Measurements from ENCODE around the gene FGGY.
"Not testable (repeated sequence)": the region's sequence is repeated elsewhere in the genome, so short reads cannot be mapped to it uniquely, and the experiment has no call there.

Gene FGGY

DNA sequence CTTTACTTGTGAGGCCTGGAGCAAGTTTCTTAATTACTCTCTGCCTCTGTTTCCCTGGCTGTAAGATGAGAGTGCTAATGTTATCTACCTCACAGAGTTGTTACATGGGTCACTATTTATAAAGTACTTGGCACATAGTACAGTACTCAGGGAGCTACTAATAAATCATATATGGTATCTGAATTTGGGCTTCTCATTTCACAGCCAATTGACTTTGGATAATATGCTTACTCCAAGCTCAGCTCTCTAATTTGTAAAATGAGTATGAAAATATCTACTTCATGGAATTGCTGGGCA is 409.4 kb downstream of the FGGY start:
- DNase-seq (ENCODE audit: low spot score), result no peak
- TF ChIP-seq, protein P1, sequence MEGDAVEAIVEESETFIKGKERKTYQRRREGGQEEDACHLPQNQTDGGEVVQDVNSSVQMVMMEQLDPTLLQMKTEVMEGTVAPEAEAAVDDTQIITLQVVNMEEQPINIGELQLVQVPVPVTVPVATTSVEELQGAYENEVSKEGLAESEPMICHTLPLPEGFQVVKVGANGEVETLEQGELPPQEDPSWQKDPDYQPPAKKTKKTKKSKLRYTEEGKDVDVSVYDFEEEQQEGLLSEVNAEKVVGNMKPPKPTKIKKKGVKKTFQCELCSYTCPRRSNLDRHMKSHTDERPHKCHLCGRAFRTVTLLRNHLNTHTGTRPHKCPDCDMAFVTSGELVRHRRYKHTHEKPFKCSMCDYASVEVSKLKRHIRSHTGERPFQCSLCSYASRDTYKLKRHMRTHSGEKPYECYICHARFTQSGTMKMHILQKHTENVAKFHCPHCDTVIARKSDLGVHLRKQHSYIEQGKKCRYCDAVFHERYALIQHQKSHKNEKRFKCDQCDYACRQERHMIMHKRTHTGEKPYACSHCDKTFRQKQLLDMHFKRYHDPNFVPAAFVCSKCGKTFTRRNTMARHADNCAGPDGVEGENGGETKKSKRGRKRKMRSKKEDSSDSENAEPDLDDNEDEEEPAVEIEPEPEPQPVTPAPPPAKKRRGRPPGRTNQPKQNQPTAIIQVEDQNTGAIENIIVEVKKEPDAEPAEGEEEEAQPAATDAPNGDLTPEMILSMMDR (IDR thresholded peaks at IDR 0.05; ENCODE audit: borderline replicate concordance, control extremely low read depth, extremely low read depth, insufficient read depth, missing control alignments), result no peak
- in situ Hi-C loops (cut with MboI; ENCODE audit: low sequenced_read_pairs, unreplicated experiment), result no loop called here

DNA sequence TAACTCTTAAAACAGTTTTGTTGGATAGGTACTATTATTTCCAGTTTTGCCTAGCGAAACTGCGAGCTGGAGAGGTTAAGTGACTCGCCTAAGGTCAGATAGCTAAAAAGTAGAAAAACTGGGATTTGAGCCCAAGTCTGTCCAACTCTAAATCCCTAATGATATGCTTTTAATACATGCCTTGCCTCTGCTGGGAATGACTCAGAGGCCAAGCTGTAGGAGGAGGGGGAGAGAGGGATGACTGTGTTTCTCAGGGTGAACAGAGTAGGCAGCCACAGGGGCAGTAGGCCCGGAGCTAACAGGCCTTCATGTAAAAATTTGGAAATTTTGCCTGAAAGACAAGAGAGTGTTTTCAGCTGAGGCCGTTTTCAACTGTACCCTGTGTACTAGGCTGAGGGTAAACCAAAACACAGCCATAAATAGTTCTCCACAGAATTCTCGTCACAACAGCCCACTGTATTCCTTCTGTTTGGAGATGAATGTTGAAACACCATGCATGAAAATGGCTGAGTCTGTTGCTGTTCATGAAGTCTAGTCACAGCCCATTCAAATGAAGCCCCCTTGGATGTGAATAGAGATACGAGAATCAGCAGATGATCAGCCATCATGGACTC is 410.4 kb downstream of the FGGY start:
- in situ Hi-C loops (cut with MboI; ENCODE audit: low sequenced_read_pairs, unreplicated experiment), result no loop called here
- DNase-seq (ENCODE audit: low spot score), result no peak
- TF ChIP-seq, protein P1 (IDR thresholded peaks at IDR 0.05; ENCODE audit: borderline replicate concordance, control extremely low read depth, extremely low read depth, insufficient read depth, missing control alignments), result no peak

DNA sequence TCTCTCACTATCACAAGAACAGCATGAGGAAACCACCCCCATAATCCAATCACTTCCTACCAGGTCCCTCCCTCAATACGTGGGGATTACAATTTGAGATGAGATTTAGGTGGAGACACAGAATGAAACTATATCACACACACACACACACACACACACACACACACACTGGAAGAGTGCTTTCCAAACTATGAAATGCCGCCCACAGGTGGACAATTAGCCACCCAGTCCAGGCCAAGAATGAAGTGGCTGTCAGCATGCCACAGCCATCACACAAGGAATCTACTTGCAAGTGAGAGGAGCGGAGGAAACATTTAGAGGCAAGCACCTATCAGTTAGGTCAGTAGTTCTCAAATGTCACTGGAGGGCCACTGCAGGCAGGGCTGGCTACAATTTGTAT is 412.4 kb downstream of the FGGY start:
- in situ Hi-C loops (cut with MboI; ENCODE audit: low sequenced_read_pairs, unreplicated experiment), result no loop called here
- no peak for DNase-seq (ENCODE audit: low spot score)
- TF ChIP-seq, protein P1 (IDR thresholded peaks at IDR 0.05; ENCODE audit: borderline replicate concordance, control extremely low read depth, extremely low read depth, insufficient read depth, missing control alignments), result no peak

GRCh38 chr1:59710920-59711319 is 414.0 kb downstream of the FGGY start:
- in situ Hi-C loops (cut with MboI; ENCODE audit: low sequenced_read_pairs, unreplicated experiment), result loop anchor here (10.0 kb wide), 1 partner anchor 966 kb away; no protein-coding TSS in a partner anchor
- DNase-seq (ENCODE audit: low spot score), result not testable (repeated sequence)

GRCh38 chr1:59714219-59714618 is 417.3 kb downstream of the FGGY start:
- TF ChIP-seq, protein P1 (IDR thresholded peaks at IDR 0.05; ENCODE audit: borderline replicate concordance, control extremely low read depth, extremely low read depth, insufficient read depth, missing control alignments), result no peak
- in situ Hi-C loops (cut with MboI; ENCODE audit: low sequenced_read_pairs, unreplicated experiment), result loop anchor here (10.0 kb wide), 1 partner anchor 969 kb away; no protein-coding TSS in a partner anchor
- DNase-seq (ENCODE audit: low spot score), result no peak

- no peak for DNase-seq (ENCODE audit: low spot score)
- TF ChIP-seq, protein P1 (IDR thresholded peaks at IDR 0.05; ENCODE audit: borderline replicate concordance, control extremely low read depth, extremely low read depth, insufficient read depth, missing control alignments), result no peak
- in situ Hi-C loops (cut with MboI; ENCODE audit: low sequenced_read_pairs, unreplicated experiment), result loop anchor here (10.0 kb wide), 1 partner anchor 970 kb away; no protein-coding TSS in a partner anchor
Measured at GRCh38 chr1:59714966-59715365, 418.1 kb downstream of the FGGY start.

GRCh38 chr1:59716832-59717231 is 419.9 kb downstream of the FGGY start:
- in situ Hi-C loops (cut with MboI; ENCODE audit: low sequenced_read_pairs, unreplicated experiment), result loop anchor here (10.0 kb wide), 1 partner anchor 972 kb away; no protein-coding TSS in a partner anchor
- TF ChIP-seq, protein P1 (IDR thresholded peaks at IDR 0.05; ENCODE audit: borderline replicate concordance, control extremely low read depth, extremely low read depth, insufficient read depth, missing control alignments), result no peak
- no peak for DNase-seq (ENCODE audit: low spot score)

Measured in GM13976 (cell line).